ENCODE measurements around the gene CCKAR. TPM values are rescaled to one million over a fixed set of nuclear protein-coding genes. Genes with fewer than 3 reads are reported as not detected.

CCKAR gene
- total RNA-seq, 4 donors from 2014 or later, result not detected

- Histone ChIP-seq H3K4me3 (no peak overlapping the region), H3K9me3 (no peaks in the 10 kb centered on the region), H3K36me3 (no peaks in the 10 kb centered on the region), H3K4me1 (no peaks in the 10 kb centered on the region), H3K27me3 (no peaks in the 10 kb centered on the region), H3K27ac (no peak overlapping the region)
- no peak for DNase-seq (ENCODE audit: low spot score in 2 of 2)
- no peak for TF ChIP-seq POLR2A (IDR thresholded peaks at IDR 0.05)
- TF ChIP-seq POLR2AphosphoS5 (IDR thresholded peaks at IDR 0.05), result no peak
- TF ChIP-seq CTCF (IDR thresholded peaks at IDR 0.05), result no peak
- TF ChIP-seq EP300 (IDR thresholded peaks at IDR 0.05), result no peak
- 78% methylated on average over 2 of the region's 2 CpGs for WGBS
Observed at GRCh38 chr4:26515936-26516335, 25.7 kb upstream of the CCKAR start.

GRCh38 chr4:26510334-26510964 is 20.2 kb upstream of the CCKAR start:
- no peaks in the 10 kb centered on the region for H3K4me1 ChIP-seq
- no peak overlapping the region for H3K4me3 ChIP-seq
- no peak for DNase-seq (ENCODE audit: low spot score in 2 of 2)
- WGBS, result 59% methylated on average over 3 of the region's 4 CpGs
- H3K9me3 ChIP-seq, result no peaks in the 10 kb centered on the region
- no peaks in the 10 kb centered on the region for H3K36me3 ChIP-seq
- TF ChIP-seq EP300 (IDR thresholded peaks at IDR 0.05) (no peak), POLR2A (IDR thresholded peaks at IDR 0.05) (no peak), POLR2AphosphoS5 (IDR thresholded peaks at IDR 0.05) (no peak), CTCF (IDR thresholded peaks at IDR 0.05) (no peak)
- no peaks in the 10 kb centered on the region for H3K27me3 ChIP-seq
- no peak overlapping the region for H3K27ac ChIP-seq

- Histone ChIP-seq H3K27me3 (no peaks in the 10 kb centered on the region), H3K4me3 (no peak overlapping the region), H3K36me3 (no peaks in the 10 kb centered on the region), H3K4me1 (no peaks in the 10 kb centered on the region), H3K27ac (no peak overlapping the region), H3K9me3 (no peaks in the 10 kb centered on the region)
- whole genome bisulfite sequencing, result 73% methylated on average over 8 of the region's 8 CpGs
- no peak for TF ChIP-seq POLR2AphosphoS5 (IDR thresholded peaks at IDR 0.05)
- TF ChIP-seq POLR2A (IDR thresholded peaks at IDR 0.05), result no peak
- TF ChIP-seq CTCF (IDR thresholded peaks at IDR 0.05), result no peak
- TF ChIP-seq EP300 (IDR thresholded peaks at IDR 0.05), result no peak
- DNase-seq (ENCODE audit: low spot score in 2 of 2), result no peak
Observed at GRCh38 chr4:26509681-26510333, 19.5 kb upstream of the CCKAR start.

GRCh38 chr4:26507286-26507685 is 17.0 kb upstream of the CCKAR start:
- 88% methylated on average over 4 of the region's 4 CpGs for WGBS
- Histone ChIP-seq H3K27me3 (no peaks in the 10 kb centered on the region), H3K9me3 (no peaks in the 10 kb centered on the region), H3K4me1 (no peaks in the 10 kb centered on the region), H3K27ac (no peak overlapping the region), H3K36me3 (no peaks in the 10 kb centered on the region), H3K4me3 (no peak overlapping the region)
- TF ChIP-seq CTCF (IDR thresholded peaks at IDR 0.05) (no peak), POLR2AphosphoS5 (IDR thresholded peaks at IDR 0.05) (no peak), POLR2A (IDR thresholded peaks at IDR 0.05) (no peak), EP300 (IDR thresholded peaks at IDR 0.05) (no peak)
- no peak for DNase-seq (ENCODE audit: low spot score in 2 of 2)

GRCh38 chr4:26503844-26504243 is 13.6 kb upstream of the CCKAR start:
- 75% methylated on average over 4 of the region's 4 CpGs for WGBS
- no peaks in the 10 kb centered on the region for H3K36me3 ChIP-seq
- no peaks in the 10 kb centered on the region for H3K27me3 ChIP-seq
- TF ChIP-seq EP300 (IDR thresholded peaks at IDR 0.05) (no peak), POLR2A (IDR thresholded peaks at IDR 0.05) (no peak), CTCF (IDR thresholded peaks at IDR 0.05) (no peak), POLR2AphosphoS5 (IDR thresholded peaks at IDR 0.05) (no peak)
- H3K9me3 ChIP-seq, result no peaks in the 10 kb centered on the region
- H3K4me3 ChIP-seq, result no peak overlapping the region
- no peaks in the 10 kb centered on the region for H3K4me1 ChIP-seq
- H3K27ac ChIP-seq, result no peak overlapping the region
- no peak for DNase-seq (ENCODE audit: low spot score in 2 of 2)

All from suprapubic skin (tissue), 4 donors.